ENCODE data around the gene NHERF1.

Gene NHERF1

GRCh38 chr17:74815550-74816370, 67.3 kb downstream of the NHERF1 start:
- H3K4me3 ChIP-seq (ENCODE audit: low read length), result no peak overlapping the region
- TF ChIP-seq, protein P1, sequence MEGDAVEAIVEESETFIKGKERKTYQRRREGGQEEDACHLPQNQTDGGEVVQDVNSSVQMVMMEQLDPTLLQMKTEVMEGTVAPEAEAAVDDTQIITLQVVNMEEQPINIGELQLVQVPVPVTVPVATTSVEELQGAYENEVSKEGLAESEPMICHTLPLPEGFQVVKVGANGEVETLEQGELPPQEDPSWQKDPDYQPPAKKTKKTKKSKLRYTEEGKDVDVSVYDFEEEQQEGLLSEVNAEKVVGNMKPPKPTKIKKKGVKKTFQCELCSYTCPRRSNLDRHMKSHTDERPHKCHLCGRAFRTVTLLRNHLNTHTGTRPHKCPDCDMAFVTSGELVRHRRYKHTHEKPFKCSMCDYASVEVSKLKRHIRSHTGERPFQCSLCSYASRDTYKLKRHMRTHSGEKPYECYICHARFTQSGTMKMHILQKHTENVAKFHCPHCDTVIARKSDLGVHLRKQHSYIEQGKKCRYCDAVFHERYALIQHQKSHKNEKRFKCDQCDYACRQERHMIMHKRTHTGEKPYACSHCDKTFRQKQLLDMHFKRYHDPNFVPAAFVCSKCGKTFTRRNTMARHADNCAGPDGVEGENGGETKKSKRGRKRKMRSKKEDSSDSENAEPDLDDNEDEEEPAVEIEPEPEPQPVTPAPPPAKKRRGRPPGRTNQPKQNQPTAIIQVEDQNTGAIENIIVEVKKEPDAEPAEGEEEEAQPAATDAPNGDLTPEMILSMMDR (conservative IDR thresholded peaks at IDR 0.05; ENCODE audit: low read length), result no peak; the same call in 1 of the 2 replicates
- DNase-seq (ENCODE audit: low read depth), result no peak

DNA sequence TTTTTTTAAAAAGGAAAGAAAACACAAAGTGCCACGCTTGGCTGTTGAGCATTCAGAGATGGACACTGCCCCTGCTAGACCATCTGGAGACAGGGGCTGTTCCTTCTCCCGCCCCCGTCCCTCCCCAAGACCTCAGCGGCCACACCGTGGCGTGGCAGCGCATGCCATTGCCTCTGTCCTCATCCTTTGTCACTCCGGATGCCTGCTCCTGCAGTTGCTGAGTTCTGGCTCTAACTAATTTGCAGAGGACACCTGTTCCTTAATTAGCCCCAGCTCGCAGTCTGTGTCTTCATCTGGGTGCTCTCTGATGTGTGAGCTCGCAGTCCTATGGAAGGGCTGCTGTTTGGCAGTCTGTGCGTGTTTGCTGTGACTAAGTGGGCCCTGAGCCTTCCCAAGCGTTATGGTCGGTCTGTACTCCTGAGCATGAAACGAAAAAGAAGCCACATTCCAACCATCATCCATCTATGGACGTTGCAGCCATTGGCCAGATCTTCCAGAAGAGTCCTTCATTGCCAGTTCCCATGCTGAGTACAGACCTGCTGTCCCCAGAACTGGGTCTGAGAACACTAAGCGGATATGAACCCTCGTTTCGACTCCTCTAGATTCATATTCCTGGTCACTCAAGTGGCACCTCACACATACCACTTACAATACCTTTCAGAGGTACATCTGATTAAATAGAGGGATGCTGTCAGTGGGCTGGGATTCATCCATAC, 68.6 kb downstream of the NHERF1 start:
- TF ChIP-seq, protein P1 (conservative IDR thresholded peaks at IDR 0.05; ENCODE audit: low read length), result no peak
- DNase-seq (ENCODE audit: low read depth), result no peak

DNA sequence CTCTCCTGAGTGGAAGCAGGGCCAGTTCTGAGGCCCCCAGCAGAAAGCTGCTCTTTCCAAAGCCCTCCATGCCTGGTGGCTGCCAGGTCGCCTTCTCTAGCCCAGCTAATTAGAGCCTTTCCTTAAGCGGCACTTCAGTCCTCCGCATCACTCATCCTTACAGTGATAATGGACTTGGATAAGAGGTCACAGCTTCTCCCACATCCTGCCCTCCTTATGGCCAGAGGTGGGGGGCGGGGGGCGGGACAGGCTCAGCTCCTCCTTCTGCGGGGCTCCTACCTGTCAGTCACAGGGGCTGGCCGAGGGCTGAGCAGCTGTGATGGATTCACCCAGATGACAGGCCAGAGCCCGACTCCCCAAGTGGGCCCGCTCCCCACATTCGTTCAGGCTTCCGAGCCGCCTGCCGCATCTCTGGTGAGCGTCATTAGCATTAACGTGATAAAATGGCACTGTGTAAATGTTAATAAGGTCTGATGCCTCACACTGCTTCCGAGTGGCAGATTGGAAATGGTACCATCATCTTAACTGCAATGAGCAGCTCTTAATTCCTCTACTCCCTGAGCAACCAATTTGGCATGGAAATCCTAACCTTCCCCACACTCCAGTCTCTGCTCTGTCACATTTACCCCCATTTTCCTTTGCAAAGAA, 70.0 kb downstream of the NHERF1 start:
- DNase-seq (ENCODE audit: low read depth), result no peak
- TF ChIP-seq, protein P1 (conservative IDR thresholded peaks at IDR 0.05; ENCODE audit: low read length), result no peak
- H3K4me3 ChIP-seq (ENCODE audit: low read length), result no peak overlapping the region

More for the DNA sequence above, 68.6 kb downstream of the NHERF1 start:
- no peak overlapping the region for H3K4me3 ChIP-seq (ENCODE audit: low read length)

Measured in AG10803 (cell line).